CD14-positive monocyte (primary cell): ENCODE results near the gene EPB41L2. TPM values are rescaled to one million over a fixed set of nuclear protein-coding genes. Genes with fewer than 3 reads are reported as not detected.

ENCODE experiments used
- DNase-seq, 3 donors: peaks; one replicate each; pipeline ENCODE4 v3.0.0-alpha.2; 2011 to 2022
- H2AFZ ChIP-seq: 2 replicates; pipeline ENCODE4 v1.6.0; 2012; ENCODE audit warnings: mild to moderate bottlenecking, low read depth, low read length, inconsistent platforms; ENCODE audit not compliant: insufficient read depth, poor library complexity, severe bottlenecking
- H3K27ac ChIP-seq, 2 donors: 1 replicate in 1 of 2; 2 replicates in 1 of 2; pipeline ENCODE4 v1.5.1; 2012 to 2013; ENCODE audit warnings: low read length in 2 of 2, control low read depth in 1 of 2, inconsistent platforms in 1 of 2, low read depth in 1 of 2, mild to moderate bottlenecking in 1 of 2
- H3K27me3 ChIP-seq, 2 donors: one replicate each; pipeline versions ENCODE4 v1.6.0 to v1.6.1; 2011 to 2013; ENCODE audit warnings: low read length in 2 of 2; ENCODE audit not compliant: control insufficient read depth in 2 of 2, insufficient read depth in 2 of 2
- H3K36me3 ChIP-seq, 2 donors: replicated peaks in 1 of 2; 1 replicate in 1 of 2; 2 replicates in 1 of 2; pipeline versions ENCODE4 v1.5.1 to v1.6.1; 2012 to 2013; ENCODE audit warnings: low read length in 2 of 2, control low read depth in 1 of 2, inconsistent platforms in 1 of 2, mild to moderate bottlenecking in 1 of 2; ENCODE audit not compliant: insufficient read depth in 2 of 2, control insufficient read depth in 1 of 2
- H3K4me1 ChIP-seq, 2 donors: 1 replicate in 1 of 2; 2 replicates in 1 of 2; pipeline versions ENCODE4 v1.5.1 to v1.6.1; 2012 to 2013; ENCODE audit warnings: low read length in 2 of 2, control low read depth in 1 of 2, inconsistent platforms in 1 of 2, mild to moderate bottlenecking in 1 of 2, moderate library complexity in 1 of 2; ENCODE audit not compliant: insufficient read depth in 2 of 2, control insufficient read depth in 1 of 2
- H3K4me2 ChIP-seq: replicated peaks from 2 replicates; pipeline ENCODE3; 2012; ENCODE audit warnings: low read length, moderate library complexity, mild to moderate bottlenecking; ENCODE audit not compliant: poor library complexity, severe bottlenecking; ENCODE audit errors: extremely low read depth
- H3K4me3 ChIP-seq, 3 experiments: fragments of 200-600 bp in 1 of 3; sonication (generic) in 1 of 3; replicated peaks in 1 of 3; 1 replicate in 2 of 3; 2 replicates in 1 of 3; pipeline ENCODE4 v1.5.1; 2011 to 2013; ENCODE audit warnings: low read length in 3 of 3, mild to moderate bottlenecking in 3 of 3, control low read depth in 2 of 3, low read depth in 2 of 3, inconsistent platforms in 1 of 3, moderate library complexity in 1 of 3
- H3K79me2 ChIP-seq: 2 replicates; pipeline ENCODE4 v1.6.0; 2012; ENCODE audit warnings: mild to moderate bottlenecking, control low read depth, inconsistent platforms, low read length, moderate library complexity; ENCODE audit not compliant: insufficient read depth
- H3K9ac ChIP-seq: 2 replicates; pipeline ENCODE4 v1.6.0; 2017; ENCODE audit warnings: low read length, mild to moderate bottlenecking; ENCODE audit not compliant: insufficient read depth, poor library complexity, severe bottlenecking
- H3K9me3 ChIP-seq, 2 donors: replicated peaks in 1 of 2; 1 replicate in 1 of 2; 2 replicates in 1 of 2; pipeline versions ENCODE4 v1.5.1 to v1.6.1; 2012 to 2013; ENCODE audit warnings: low read length in 2 of 2, control low read depth in 1 of 2; ENCODE audit not compliant: control insufficient read depth in 1 of 2, insufficient read depth in 1 of 2
- H4K20me1 ChIP-seq: 2 replicates; pipeline ENCODE4 v1.6.0; 2012; ENCODE audit warnings: mild to moderate bottlenecking, low read length, control low read depth, moderate library complexity; ENCODE audit not compliant: insufficient read depth
- H3K27ac Mint-ChIP-seq, 7 donors: one replicate each; pipeline ENCODE4 v1.8.0; 2020; ENCODE audit warnings: mild to moderate bottlenecking in 7 of 7, mixed read lengths in 7 of 7, moderate library complexity in 6 of 7, inconsistent platforms in 2 of 7
- H3K27me3 Mint-ChIP-seq, 3 donors: one replicate each; pipeline ENCODE4 v1.8.0; 2021 to 2022; ENCODE audit warnings: low read depth in 3 of 3, mild to moderate bottlenecking in 3 of 3, mixed read lengths in 3 of 3, moderate library complexity in 3 of 3, inconsistent platforms in 1 of 3
- H3K36me3 Mint-ChIP-seq, 2 donors: one replicate each; pipeline ENCODE4 v1.8.0; 2020; ENCODE audit warnings: mixed read lengths in 2 of 2, inconsistent platforms in 1 of 2, mild to moderate bottlenecking in 1 of 2
- H3K4me1 Mint-ChIP-seq: one replicate; pipeline ENCODE4 v1.8.0; 2020; ENCODE audit warnings: mild to moderate bottlenecking, mixed read lengths
- H3K4me3 Mint-ChIP-seq, 2 donors: one replicate each; pipeline ENCODE4 v1.8.0; 2020; ENCODE audit warnings: mild to moderate bottlenecking in 2 of 2, mixed read lengths in 2 of 2, moderate library complexity in 1 of 2
- H3K9me3 Mint-ChIP-seq, 7 donors: one replicate each; pipeline ENCODE4 v1.8.0; 2020 to 2022; ENCODE audit warnings: mixed read lengths in 7 of 7, mild to moderate bottlenecking in 6 of 7, moderate library complexity in 6 of 7, inconsistent platforms in 2 of 7
- CTCF ChIP-seq: fragments of 200-600 bp; IDR thresholded peaks from one replicate; pipeline ENCODE4 v1.8.0; 2022; ENCODE audit warnings: antibody characterized with exemption, mild to moderate bottlenecking
- WGBS: methylation state at CpG from one replicate; pipeline ENCODE4 v1.1.5; 2013; ENCODE audit warnings: missing lambda C conversion rate; ENCODE audit not compliant: insufficient coverage; 5-methylcytosine and 5-hydroxymethylcytosine counted together
- intact Hi-C, 2 donors: fragments of 100-400 bp; cut with micrococcal nuclease; formaldehyde crosslinking; loops; one replicate each; pipeline versions ENCODE4 v1.15.0 to v1.15.1; 2023
- polyA plus RNA-seq, 3 donors: library from polyadenylated mRNA; depleted of rRNA in 1 of 3; unstranded in 2 of 3; stranded (reverse) in 1 of 3; fragments of 300-500 nt in 2 of 3; fragments of >200 nt in 1 of 3; fragmentation: Illumina TruSeq in 2 of 3; gene quantifications; 1 replicate in 2 of 3; 2 replicates in 1 of 3; pipeline ENCODE4 v1.2.3, GENCODE V29; 2012 to 2021

The EPB41L2 gene
- polyA plus RNA-seq, 3 donors = 3.4 to 7.2 (median 4.6) TPM

GRCh38 chr6:130980310-130981032 lies 82.6 kb downstream of the EPB41L2 start:
- Histone ChIP-seq H3K4me3 (peak overlapping the region in 1 of 3 experiments; percentile 13), H3K4me1 (peaks cover 4 to 13% of the 10 kb centered on the region in 2 donors), H3K27me3 (no peaks in the 10 kb centered on the region), H3K27ac (peak overlapping the region in 1 of 2 donors; percentile 29), H3K4me2 (peak overlapping the region; percentile 20), H2AFZ (no peak overlapping the region), H3K36me3 (no peaks in the 10 kb centered on the region), H3K9ac (no peak overlapping the region), H3K9me3 (peaks cover 8% of the 10 kb centered on the region in 2 donors), H3K79me2 (no peaks in the 10 kb centered on the region), H4K20me1 (no peaks in the 10 kb centered on the region)
- WGBS = no CpG with 5 or more reads among the region's 5 CpGs
- Mint-ChIP-seq H3K9me3 (peaks cover 5 to 9% (median 8%) of the 10 kb centered on the region in 7 donors), H3K27me3 (peaks cover 0 to 4% (median 0%) of the 10 kb centered on the region in 3 donors), H3K36me3 (peaks cover 0 to 1% of the 10 kb centered on the region in 2 donors), H3K27ac (peak overlapping the region in 4 of 7 donors; percentile 12 to 50 (median 33)), H3K4me3 (no peak overlapping the region), H3K4me1 (peaks cover 12% of the 10 kb centered on the region)
- no peak for TF ChIP-seq CTCF
- intact Hi-C loops = no loop called here
- DNase-seq = no peak

GRCh38 chr6:130978660-130979396 lies 84.2 kb downstream of the EPB41L2 start:
- H3K4me1 ChIP-seq = peaks cover 4 to 13% of the 10 kb centered on the region in 2 donors
- peaks cover 12% of the 10 kb centered on the region for H3K4me1 Mint-ChIP-seq
- no peak overlapping the region for H3K9ac ChIP-seq
- TF ChIP-seq CTCF = no peak
- no peak overlapping the region for H3K27ac ChIP-seq
- H3K4me2 ChIP-seq = no peak overlapping the region
- H3K79me2 ChIP-seq = no peaks in the 10 kb centered on the region
- no peaks in the 10 kb centered on the region for H4K20me1 ChIP-seq
- H3K4me3 ChIP-seq = no peak overlapping the region
- H3K36me3 Mint-ChIP-seq = no peaks in the 10 kb centered on the region
- no peak for DNase-seq
- WGBS = 86% methylated on average over 2 of the region's 5 CpGs
- peaks cover 0 to 2% (median 0%) of the 10 kb centered on the region in 7 donors for H3K9me3 Mint-ChIP-seq
- H2AFZ ChIP-seq = no peak overlapping the region
- no peak overlapping the region for H3K4me3 Mint-ChIP-seq
- no peaks in the 10 kb centered on the region for H3K36me3 ChIP-seq
- no peaks in the 10 kb centered on the region for H3K27me3 ChIP-seq
- H3K27ac Mint-ChIP-seq = peak overlapping the region in 1 of 7 donors; percentile 66
- H3K9me3 ChIP-seq = no peaks in the 10 kb centered on the region
- H3K27me3 Mint-ChIP-seq = no peaks in the 10 kb centered on the region
- intact Hi-C loops = no loop called here
